SK-N-SH (cell line): ENCODE results near the gene STARD10. TPM values are rescaled to one million over a fixed set of nuclear protein-coding genes. Genes with fewer than 3 reads are reported as not detected.

Experiments used
- CTCF ChIA-PET: fragments of 300-600, 350-600 bp; formaldehyde crosslinking; extraction: SDS; loops from one replicate; lab custom pipeline; 2021; lab: Yijun Ruan, JAX
- POLR2A ChIA-PET: fragments of 350-600 bp; sonication (Branson Sonifier 250); formaldehyde crosslinking; extraction: SDS; loops from one replicate; lab custom pipeline; 2020; ENCODE audit warnings: antibody characterized with exemption, inconsistent platforms; lab: Yijun Ruan, JAX
- DNase-seq: peaks from one replicate; pipeline ENCODE4 v3.0.0; 2012
- H2AFZ ChIP-seq: fragments of 200-600 bp; sonication (generic); 2 replicates; pipeline ENCODE4 v1.8.1; 2016; ENCODE audit warnings: antibody characterized with exemption, mild to moderate bottlenecking, low read depth
- H3F3A ChIP-seq: fragments of 200-600 bp; sonication (generic); replicated peaks from 2 replicates; pipeline ENCODE3; 2016; ENCODE audit warnings: antibody characterized with exemption, mild to moderate bottlenecking; ENCODE audit not compliant: insufficient read depth
- H3K27ac ChIP-seq, 2 experiments: fragments of 200-500 bp in 1 of 2; fragments of 200-600 bp in 1 of 2; sonication (Bioruptor generic) in 1 of 2; sonication (generic), shearing (Covaris generic) in 1 of 2; 2 replicates each; pipeline versions ENCODE4 v1.5.1 to v1.6.1; 2014 to 2016; ENCODE audit warnings: low read depth in 2 of 2, inconsistent platforms in 1 of 2, low read length in 1 of 2, mild to moderate bottlenecking in 1 of 2, mixed read lengths in 1 of 2
- H3K27me3 ChIP-seq: fragments of 200-600 bp; sonication (generic), shearing (Covaris generic); 2 replicates; pipeline ENCODE4 v1.6.1; 2016; ENCODE audit warnings: mixed run types; ENCODE audit not compliant: insufficient read depth
- H3K36me3 ChIP-seq, 2 experiments: fragments of 200-500 bp in 1 of 2; fragments of 200-600 bp in 1 of 2; sonication (Bioruptor generic) in 1 of 2; sonication (generic) in 1 of 2; replicated peaks in 1 of 2; 2 replicates each; pipeline versions ENCODE3 to v1.5.1; 2014 to 2016; ENCODE audit warnings: low read length in 1 of 2, mild to moderate bottlenecking in 1 of 2; ENCODE audit not compliant: insufficient read depth in 2 of 2, control insufficient read depth in 1 of 2
- H3K4me1 ChIP-seq, 2 experiments: fragments of 200-500 bp in 1 of 2; fragments of 200-600 bp in 1 of 2; sonication (Bioruptor generic) in 1 of 2; sonication (generic), shearing (Covaris generic) in 1 of 2; 2 replicates each; pipeline versions ENCODE4 v1.5.1 to v1.6.1; 2014 to 2016; ENCODE audit warnings: low read depth in 1 of 2, low read length in 1 of 2, mixed run types in 1 of 2; ENCODE audit not compliant: insufficient read depth in 2 of 2, control insufficient read depth in 1 of 2
- H3K4me2 ChIP-seq: fragments of 200-600 bp; sonication (generic), shearing (Covaris generic); 2 replicates; pipeline ENCODE4 v1.6.1; 2017; ENCODE audit warnings: mixed run types
- H3K4me3 ChIP-seq, 2 experiments: fragments of 200-500 bp in 1 of 2; fragments of 200-600 bp in 1 of 2; sonication (Bioruptor generic) in 1 of 2; sonication (generic), shearing (Covaris generic) in 1 of 2; 2 replicates each; pipeline versions ENCODE4 v1.5.1 to v1.8.1; 2014 to 2016; ENCODE audit warnings: low read depth in 2 of 2, inconsistent platforms in 1 of 2, low read length in 1 of 2, mild to moderate bottlenecking in 1 of 2, mixed read lengths in 1 of 2, moderate library complexity in 1 of 2
- H3K79me2 ChIP-seq: fragments of 200-600 bp; sonication (generic); 2 replicates; pipeline ENCODE4 v1.8.1; 2017; ENCODE audit warnings: mild to moderate bottlenecking; ENCODE audit not compliant: insufficient read depth
- H3K9ac ChIP-seq: fragments of 200-600 bp; sonication (generic); 2 replicates; pipeline ENCODE4 v1.6.1; 2017; ENCODE audit warnings: mixed run types
- H3K9me2 ChIP-seq: fragments of 200-600 bp; sonication (generic); 2 replicates; pipeline ENCODE4 v1.6.1; 2017; ENCODE audit warnings: mixed run types
- H3K9me3 ChIP-seq: fragments of 200-600 bp; sonication (generic); 2 replicates; pipeline ENCODE4 v1.6.1; 2017; ENCODE audit warnings: mixed run types, mild to moderate bottlenecking, moderate library complexity
- H4K20me1 ChIP-seq: fragments of 200-600 bp; sonication (generic); 2 replicates; pipeline ENCODE4 v1.6.1; 2017; ENCODE audit warnings: mild to moderate bottlenecking, mixed run types; ENCODE audit not compliant: insufficient read depth
- CHD2 ChIP-seq: fragments of 150-350 bp; IDR thresholded peaks from 2 replicates; pipeline ENCODE4 v1.6.1; 2018; ENCODE audit warnings: low read length; ENCODE audit not compliant: partially characterized antibody
- ELF1 ChIP-seq: IDR thresholded peaks from 2 replicates; pipeline ENCODE4 v1.4.0; 2012
- EZH2phosphoT487 ChIP-seq: fragments of 200-600 bp; sonication (generic); IDR thresholded peaks from 2 replicates; pipeline ENCODE4 v1.6.1; 2017; ENCODE audit warnings: low read depth, mixed run types, mild to moderate bottlenecking, antibody characterized with exemption, moderate library complexity, borderline replicate concordance
- FOXJ3 ChIP-seq: sonication (generic); formaldehyde crosslinking; IDR thresholded peaks from 2 replicates; pipeline ENCODE4 v1.5.1; 2020; ENCODE audit warnings: mild to moderate bottlenecking, missing genetic modification reagents
- FOXM1 ChIP-seq: IDR thresholded peaks from 2 replicates; pipeline ENCODE4 v1.4.0; 2012; ENCODE audit warnings: low read depth, mild to moderate bottlenecking
- GABPA ChIP-seq: IDR thresholded peaks from 2 replicates; pipeline ENCODE4 v1.4.0; 2012; ENCODE audit warnings: low read depth, mild to moderate bottlenecking
- JUND ChIP-seq: IDR thresholded peaks from 2 replicates; pipeline ENCODE4 v1.4.0; 2012
- MEF2A ChIP-seq: IDR thresholded peaks from 2 replicates; pipeline ENCODE4 v1.4.0; 2012; ENCODE audit warnings: low read depth, borderline replicate concordance
- NFIC ChIP-seq: IDR thresholded peaks from 2 replicates; pipeline ENCODE4 v1.4.0; 2012; ENCODE audit warnings: borderline replicate concordance
- POLR2AphosphoS5 ChIP-seq: IDR thresholded peaks from 2 replicates; pipeline ENCODE4 v1.6.1; 2012; ENCODE audit warnings: low read depth, low read length
- RCOR1 ChIP-seq: fragments of 150-350 bp; IDR thresholded peaks from 2 replicates; pipeline ENCODE4 v1.6.1; 2017; ENCODE audit warnings: antibody characterized with exemption, low read length
- RFX5 ChIP-seq: IDR thresholded peaks from 2 replicates; pipeline ENCODE4 v1.6.1; 2012; ENCODE audit warnings: mild to moderate bottlenecking, improper control_type of control experiment, low read length
- SMC3 ChIP-seq: IDR thresholded peaks from 2 replicates; pipeline ENCODE4 v1.6.1; 2012; ENCODE audit warnings: low read depth, low read length, improper control_type of control experiment
- TAF1 ChIP-seq: IDR thresholded peaks from 2 replicates; pipeline ENCODE4 v1.6.1; 2012; ENCODE audit warnings: low read depth, mild to moderate bottlenecking, low read length, moderate library complexity, borderline replicate concordance
- TEAD4 ChIP-seq: IDR thresholded peaks from 2 replicates; pipeline ENCODE4 v1.4.0; 2012; ENCODE audit warnings: mild to moderate bottlenecking, borderline replicate concordance; ENCODE audit not compliant: insufficient read depth
- YY1 ChIP-seq: IDR thresholded peaks from 2 replicates; pipeline ENCODE4 v1.4.0; 2012; ENCODE audit warnings: low read depth, mild to moderate bottlenecking
- WGBS: methylation state at CpG from one replicate; pipeline ENCODE4 v1.1.6; 2017; ENCODE audit warnings: low lambda C conversion rate; 5-methylcytosine and 5-hydroxymethylcytosine counted together
- polyA plus RNA-seq, 3 experiments: library from polyadenylated mRNA; depleted of rRNA; stranded (reverse); fragments of >200 nt; gene quantifications; 2 replicates each; pipeline ENCODE4 v1.2.3, GENCODE V29; 2012
- TF ChIP-seq, protein P1 (sequence below): fragments of 150-350 bp; IDR thresholded peaks from 2 replicates; pipeline ENCODE4 v1.6.1; 2016; ENCODE audit warnings: mild to moderate bottlenecking, low read depth, low read length
- TF ChIP-seq, protein P2 (sequence below): fragments of 150-350 bp; IDR thresholded peaks from 2 replicates; pipeline ENCODE4 v1.6.1; 2017; ENCODE audit warnings: antibody characterized with exemption, low read length, low read depth, borderline replicate concordance
- TF ChIP-seq, protein P3 (sequence below): IDR thresholded peaks from 2 replicates; pipeline ENCODE4; 2012
- TF ChIP-seq, protein P4 (sequence below): IDR thresholded peaks from 2 replicates; pipeline ENCODE4 v1.4.0; 2012; ENCODE audit warnings: low read depth, borderline replicate concordance
- TF ChIP-seq, protein P5 (sequence below): IDR thresholded peaks from 2 replicates; pipeline ENCODE4 v1.4.0; 2012; ENCODE audit warnings: low read depth

Gene STARD10
- polyA plus RNA-seq, 1 of the 3 experiments (the other 2 are of a cell fraction): 47.7 TPM

DNA sequence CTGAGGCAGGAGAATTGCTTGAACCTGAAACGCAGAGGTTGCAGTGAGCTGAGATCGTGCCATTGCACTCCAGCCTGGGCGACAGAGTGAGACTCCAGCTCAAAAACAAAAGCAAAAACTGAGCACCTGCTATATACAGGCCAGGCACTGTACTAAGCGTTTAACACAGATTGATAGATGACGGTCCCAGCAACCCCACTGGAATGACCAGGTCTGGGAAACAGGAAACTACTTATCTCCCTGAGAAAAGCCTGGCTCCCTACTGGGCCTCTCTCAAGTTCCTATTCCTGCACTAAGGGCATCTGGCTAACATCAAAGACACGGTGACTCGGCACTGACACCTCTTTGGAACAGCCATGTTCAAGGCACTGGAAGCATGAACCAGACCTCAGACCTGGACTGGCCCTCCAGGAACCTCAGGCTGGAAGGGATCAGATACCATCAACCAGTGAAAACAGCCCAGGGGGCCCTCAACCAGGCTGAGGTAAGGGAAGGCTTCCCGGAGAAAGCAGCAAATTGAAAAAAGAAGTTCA lies 58.3 kb downstream of the STARD10 start (continued):
- TF ChIP-seq, protein P1, sequence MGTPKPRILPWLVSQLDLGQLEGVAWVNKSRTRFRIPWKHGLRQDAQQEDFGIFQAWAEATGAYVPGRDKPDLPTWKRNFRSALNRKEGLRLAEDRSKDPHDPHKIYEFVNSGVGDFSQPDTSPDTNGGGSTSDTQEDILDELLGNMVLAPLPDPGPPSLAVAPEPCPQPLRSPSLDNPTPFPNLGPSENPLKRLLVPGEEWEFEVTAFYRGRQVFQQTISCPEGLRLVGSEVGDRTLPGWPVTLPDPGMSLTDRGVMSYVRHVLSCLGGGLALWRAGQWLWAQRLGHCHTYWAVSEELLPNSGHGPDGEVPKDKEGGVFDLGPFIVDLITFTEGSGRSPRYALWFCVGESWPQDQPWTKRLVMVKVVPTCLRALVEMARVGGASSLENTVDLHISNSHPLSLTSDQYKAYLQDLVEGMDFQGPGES: no peak
- TF ChIP-seq TEAD4 (no peak), RCOR1 (peak; percentile 88), FOXM1 (no peak), FOXJ3 (CRISPR knock-in tag) (peak; percentile 90), MEF2A (no peak), EZH2phosphoT487 (no peak), YY1 (no peak), TAF1 (no peak), JUND (peak; percentile 50; the same call in 1 of the 2 replicates)
- TF ChIP-seq, protein P2, sequence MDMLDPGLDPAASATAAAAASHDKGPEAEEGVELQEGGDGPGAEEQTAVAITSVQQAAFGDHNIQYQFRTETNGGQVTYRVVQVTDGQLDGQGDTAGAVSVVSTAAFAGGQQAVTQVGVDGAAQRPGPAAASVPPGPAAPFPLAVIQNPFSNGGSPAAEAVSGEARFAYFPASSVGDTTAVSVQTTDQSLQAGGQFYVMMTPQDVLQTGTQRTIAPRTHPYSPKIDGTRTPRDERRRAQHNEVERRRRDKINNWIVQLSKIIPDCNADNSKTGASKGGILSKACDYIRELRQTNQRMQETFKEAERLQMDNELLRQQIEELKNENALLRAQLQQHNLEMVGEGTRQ: no peak
- TF ChIP-seq, all 33 proteins: peak for 16

DNA sequence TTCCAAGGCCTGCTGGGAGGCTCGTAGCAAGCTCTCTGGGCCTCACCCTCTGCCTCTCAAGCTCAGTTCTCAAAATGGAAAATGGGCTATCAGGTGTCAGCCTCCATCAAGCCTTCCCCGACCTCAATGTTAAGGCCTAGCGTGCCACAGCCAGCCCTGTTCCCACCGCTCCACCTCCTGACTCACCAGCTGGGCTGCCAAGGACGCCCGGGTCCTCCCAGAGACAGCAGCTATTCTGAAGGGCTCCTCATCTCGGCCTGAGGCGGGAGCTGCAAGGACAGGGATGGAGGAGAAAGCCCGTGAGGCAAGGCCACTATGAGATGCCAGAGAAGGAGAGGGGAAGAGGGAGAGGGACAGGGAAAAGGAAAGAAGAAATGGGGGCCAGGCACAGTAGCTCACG lies 61.5 kb downstream of the STARD10 start:
- CTCF ChIA-PET: interaction anchor here (1.7 to 18.2 kb wide), 2 partner anchors 49 to 61 kb away, joined by 6 to 198 read pairs; partner anchors contain the start of gene STARD10
- Histone ChIP-seq H3K9ac (no peak overlapping the region), H3K4me2 (no peak overlapping the region), H2AFZ (no peak overlapping the region), H3K27ac (no peak overlapping the region), H3K4me1 (peaks cover 20 to 25% of the 10 kb centered on the region in 2 experiments; a peak in 3 of 4 replicates), H3K4me3 (no peak overlapping the region), H4K20me1 (0 out of 2 replicates have a peak, but pooled peaks cover 4% of the 10 kb centered on the region), H3K9me3 (no peaks in the 10 kb centered on the region), H3K79me2 (peaks cover 5% of the 10 kb centered on the region; the same call in 1 of the 2 replicates), H3K27me3 (no peaks in the 10 kb centered on the region), H3F3A (peaks cover 19% of the 10 kb centered on the region), H3K9me2 (no peaks in the 10 kb centered on the region), H3K36me3 (no peaks in the 10 kb centered on the region)
- WGBS: 99% methylated on average over 9 of the region's 10 CpGs
- TF ChIP-seq RCOR1 (no peak), MEF2A (no peak), ELF1 (no peak), GABPA (no peak), JUND (no peak), NFIC (no peak)
- no peak for DNase-seq
- POLR2A ChIA-PET: no interaction called here

DNA sequence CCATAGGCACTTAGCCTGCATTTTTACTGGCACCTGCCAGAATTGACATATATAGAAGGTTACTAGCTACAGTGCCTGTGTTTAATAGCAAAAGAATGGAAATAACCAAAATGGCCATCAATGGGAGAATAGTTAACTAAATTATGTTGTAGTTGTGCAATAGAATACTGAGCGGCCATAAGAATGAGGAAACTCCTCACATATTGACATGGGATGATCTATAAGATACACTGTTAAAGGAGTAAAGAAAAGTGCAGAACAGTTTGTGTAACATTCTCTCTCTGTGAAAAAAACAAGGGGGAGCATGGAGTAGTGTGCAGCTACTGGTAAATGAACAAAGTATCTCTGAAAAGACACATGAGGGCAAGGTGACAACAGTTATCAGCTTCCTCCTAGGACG lies 63.1 kb downstream of the STARD10 start:
- Histone ChIP-seq H3K4me2 (no peak overlapping the region), H3F3A (peaks cover 10% of the 10 kb centered on the region), H3K27me3 (no peaks in the 10 kb centered on the region), H3K9ac (no peak overlapping the region), H4K20me1 (0 out of 2 replicates have a peak, but pooled peaks cover 3% of the 10 kb centered on the region), H3K9me3 (no peaks in the 10 kb centered on the region), H3K27ac (no peak overlapping the region), H2AFZ (no peak overlapping the region), H3K36me3 (no peaks in the 10 kb centered on the region), H3K4me3 (no peak overlapping the region), H3K79me2 (peaks cover 5% of the 10 kb centered on the region; the same call in 1 of the 2 replicates), H3K9me2 (no peaks in the 10 kb centered on the region), H3K4me1 (peaks cover 4 to 12% of the 10 kb centered on the region in 2 experiments; a peak in 3 of 4 replicates)
- no peak for DNase-seq
- POLR2A ChIA-PET: no interaction called here
- 94% methylated on average over 2 of the region's 2 CpGs for WGBS
- CTCF ChIA-PET: interaction anchor here (1.6 to 18.2 kb wide), 3 partner anchors 63 to 447 kb away, joined by 3 to 198 read pairs (median 6); partner anchors contain the start of gene STARD10
- TF ChIP-seq SMC3: no peak
- TF ChIP-seq CHD2: no peak
- TF ChIP-seq POLR2AphosphoS5: no peak
- TF ChIP-seq, protein P3, sequence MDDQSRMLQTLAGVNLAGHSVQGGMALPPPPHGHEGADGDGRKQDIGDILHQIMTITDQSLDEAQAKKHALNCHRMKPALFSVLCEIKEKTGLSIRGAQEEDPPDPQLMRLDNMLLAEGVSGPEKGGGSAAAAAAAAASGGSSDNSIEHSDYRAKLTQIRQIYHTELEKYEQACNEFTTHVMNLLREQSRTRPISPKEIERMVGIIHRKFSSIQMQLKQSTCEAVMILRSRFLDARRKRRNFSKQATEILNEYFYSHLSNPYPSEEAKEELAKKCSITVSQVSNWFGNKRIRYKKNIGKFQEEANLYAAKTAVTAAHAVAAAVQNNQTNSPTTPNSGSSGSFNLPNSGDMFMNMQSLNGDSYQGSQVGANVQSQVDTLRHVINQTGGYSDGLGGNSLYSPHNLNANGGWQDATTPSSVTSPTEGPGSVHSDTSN: no peak
- TF ChIP-seq NFIC: no peak
- TF ChIP-seq MEF2A: no peak
- TF ChIP-seq FOXJ3 (CRISPR knock-in tag): no peak
- no peak for TF ChIP-seq GABPA
- TF ChIP-seq, protein P4, sequence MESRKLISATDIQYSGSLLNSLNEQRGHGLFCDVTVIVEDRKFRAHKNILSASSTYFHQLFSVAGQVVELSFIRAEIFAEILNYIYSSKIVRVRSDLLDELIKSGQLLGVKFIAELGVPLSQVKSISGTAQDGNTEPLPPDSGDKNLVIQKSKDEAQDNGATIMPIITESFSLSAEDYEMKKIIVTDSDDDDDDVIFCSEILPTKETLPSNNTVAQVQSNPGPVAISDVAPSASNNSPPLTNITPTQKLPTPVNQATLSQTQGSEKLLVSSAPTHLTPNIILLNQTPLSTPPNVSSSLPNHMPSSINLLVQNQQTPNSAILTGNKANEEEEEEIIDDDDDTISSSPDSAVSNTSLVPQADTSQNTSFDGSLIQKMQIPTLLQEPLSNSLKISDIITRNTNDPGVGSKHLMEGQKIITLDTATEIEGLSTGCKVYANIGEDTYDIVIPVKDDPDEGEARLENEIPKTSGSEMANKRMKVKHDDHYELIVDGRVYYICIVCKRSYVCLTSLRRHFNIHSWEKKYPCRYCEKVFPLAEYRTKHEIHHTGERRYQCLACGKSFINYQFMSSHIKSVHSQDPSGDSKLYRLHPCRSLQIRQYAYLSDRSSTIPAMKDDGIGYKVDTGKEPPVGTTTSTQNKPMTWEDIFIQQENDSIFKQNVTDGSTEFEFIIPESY: no peak
- TF ChIP-seq FOXM1: no peak
- no peak for TF ChIP-seq RFX5
- TF ChIP-seq, protein P5, sequence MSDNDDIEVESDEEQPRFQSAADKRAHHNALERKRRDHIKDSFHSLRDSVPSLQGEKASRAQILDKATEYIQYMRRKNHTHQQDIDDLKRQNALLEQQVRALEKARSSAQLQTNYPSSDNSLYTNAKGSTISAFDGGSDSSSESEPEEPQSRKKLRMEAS: no peak
